ENCODE data around the gene SLC16A2. TPM values are rescaled to one million over a fixed set of nuclear protein-coding genes. Genes with fewer than 3 reads are reported as not detected.

The SLC16A2 gene
- total RNA-seq, 3 donors from 2014 or later = 4.8 to 10.8 (median 6.6) TPM

DNA sequence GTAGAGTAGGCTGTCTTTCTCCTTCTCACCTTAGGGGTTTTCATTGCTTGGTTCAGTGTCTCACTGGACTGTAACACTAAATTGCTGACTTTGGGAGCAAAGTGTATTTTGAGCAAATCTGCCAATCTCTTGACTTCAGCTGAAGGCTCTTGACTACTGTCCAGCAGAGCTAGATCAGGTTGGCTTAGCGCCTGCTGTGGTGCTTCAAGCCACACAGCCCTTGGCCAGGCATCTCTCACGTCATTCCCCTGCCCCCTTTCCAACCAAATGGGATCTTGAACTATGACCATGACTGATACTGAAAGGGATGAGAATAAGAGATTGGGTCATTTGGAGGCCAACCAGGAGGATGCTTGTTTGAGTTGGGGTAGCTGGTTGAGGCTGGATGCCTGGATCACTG lies 4.8 kb downstream of the SLC16A2 start:
- intact Hi-C loops (cut with DNase I; ENCODE audit: low total_unique reads) = loop anchor here (5.0 kb wide), 1 partner anchor 556 kb away; no protein-coding TSS in a partner anchor
- Histone ChIP-seq H3K27ac (no peak overlapping the region), H3K9me3 (no peaks in the 10 kb centered on the region), H3K4me1 (no peaks in the 10 kb centered on the region), H3K4me3 (no peak overlapping the region), H3K36me3 (no peaks in the 10 kb centered on the region), H3K27me3 (peaks cover 0 to 44% of the 10 kb centered on the region in 2 donors)
- TF ChIP-seq POLR2AphosphoS5 (IDR thresholded peaks at IDR 0.05) = no peak
- no peak for TF ChIP-seq POLR2A (IDR thresholded peaks at IDR 0.05)
- no peak for TF ChIP-seq CTCF (IDR thresholded peaks at IDR 0.05)
- DNase-seq (ENCODE audit: low spot score in 2 of 2) = no peak

- Histone ChIP-seq H3K4me3 (no peak overlapping the region), H3K4me1 (no peaks in the 10 kb centered on the region), H3K36me3 (no peaks in the 10 kb centered on the region), H3K27me3 (peaks cover 0 to 39% of the 10 kb centered on the region in 2 donors), H3K27ac (no peak overlapping the region), H3K9me3 (no peaks in the 10 kb centered on the region)
- no peak for TF ChIP-seq CTCF (IDR thresholded peaks at IDR 0.05)
- no peak for TF ChIP-seq POLR2AphosphoS5 (IDR thresholded peaks at IDR 0.05)
- no peak for TF ChIP-seq POLR2A (IDR thresholded peaks at IDR 0.05)
- no peak for DNase-seq (ENCODE audit: low spot score in 2 of 2)
- intact Hi-C loops (cut with DNase I; ENCODE audit: low total_unique reads) = loop anchor here (5.0 kb wide), 1 partner anchor 556 kb away; no protein-coding TSS in a partner anchor
Measured at GRCh38 chrX:74426615-74427014, 5.3 kb downstream of the SLC16A2 start.

GRCh38 chrX:74431797-74432196 lies 10.5 kb downstream of the SLC16A2 start:
- no peak overlapping the region for H3K4me3 ChIP-seq

GRCh38 chrX:74434336-74434735 lies 13.0 kb downstream of the SLC16A2 start:
- Histone ChIP-seq H3K36me3 (no peaks in the 10 kb centered on the region), H3K27ac (no peak overlapping the region), H3K27me3 (peaks cover 0 to 31% of the 10 kb centered on the region in 2 donors), H3K4me1 (no peaks in the 10 kb centered on the region), H3K9me3 (no peaks in the 10 kb centered on the region), H3K4me3 (no peak overlapping the region)
- no peak for DNase-seq (ENCODE audit: low spot score in 2 of 2)
- TF ChIP-seq CTCF (IDR thresholded peaks at IDR 0.05) = no peak
- TF ChIP-seq POLR2AphosphoS5 (IDR thresholded peaks at IDR 0.05) = no peak
- TF ChIP-seq POLR2A (IDR thresholded peaks at IDR 0.05) = no peak
- intact Hi-C loops (cut with DNase I; ENCODE audit: low total_unique reads) = no loop called here

More at GRCh38 chrX:74431797-74432196, 10.5 kb downstream of the SLC16A2 start:
- no peak for DNase-seq (ENCODE audit: low spot score in 2 of 2)
- no peaks in the 10 kb centered on the region for H3K36me3 ChIP-seq
- H3K9me3 ChIP-seq = no peaks in the 10 kb centered on the region
- H3K4me1 ChIP-seq = no peaks in the 10 kb centered on the region
- intact Hi-C loops (cut with DNase I; ENCODE audit: low total_unique reads) = no loop called here
- no peak overlapping the region for H3K27ac ChIP-seq
- peaks cover 0 to 16% of the 10 kb centered on the region in 2 donors for H3K27me3 ChIP-seq
- no peak for TF ChIP-seq POLR2AphosphoS5 (IDR thresholded peaks at IDR 0.05)
- TF ChIP-seq POLR2A (IDR thresholded peaks at IDR 0.05) = no peak
- TF ChIP-seq CTCF (IDR thresholded peaks at IDR 0.05) = no peak

GRCh38 chrX:74437530-74437929 lies 16.2 kb downstream of the SLC16A2 start:
- no peak overlapping the region for H3K27ac ChIP-seq
- no peaks in the 10 kb centered on the region for H3K9me3 ChIP-seq
- no peak for DNase-seq (ENCODE audit: low spot score in 2 of 2)
- H3K27me3 ChIP-seq = peaks cover 0 to 26% of the 10 kb centered on the region in 2 donors
- H3K4me1 ChIP-seq = no peaks in the 10 kb centered on the region
- intact Hi-C loops (cut with DNase I; ENCODE audit: low total_unique reads) = no loop called here
- no peak overlapping the region for H3K4me3 ChIP-seq
- no peaks in the 10 kb centered on the region for H3K36me3 ChIP-seq
- no peak for TF ChIP-seq POLR2AphosphoS5 (IDR thresholded peaks at IDR 0.05)
- no peak for TF ChIP-seq CTCF (IDR thresholded peaks at IDR 0.05)
- no peak for TF ChIP-seq POLR2A (IDR thresholded peaks at IDR 0.05)
